HEK293 (cell line): ENCODE results near the gene AFF2.

Experiments
- CTCF ChIA-PET: fragments of 350-600 bp; formaldehyde crosslinking; extraction: SDS; loops from one replicate; lab custom pipeline; 2021; ENCODE audit warnings: antibody characterized with exemption; lab: Yijun Ruan, JAX
- POLR2A ChIA-PET: fragments of 300-600 bp; formaldehyde crosslinking; extraction: SDS; loops from one replicate; lab custom pipeline; 2020; ENCODE audit warnings: antibody characterized with exemption, inconsistent platforms; lab: Yijun Ruan, JAX
- H3K27ac ChIP-seq: fragments of 200-500 bp; sonication (Bioruptor generic); 2 replicates; pipeline ENCODE4 v1.5.1; 2014; ENCODE audit warnings: low read depth, low read length, control low read depth, inconsistent platforms; ENCODE audit errors: extremely low read depth
- H3K36me3 ChIP-seq, 2 experiments: fragments of 200-500 bp in 1 of 2; sonication (Bioruptor generic) in 1 of 2; 1 replicate in 1 of 2; 2 replicates in 1 of 2; pipeline ENCODE4 v1.5.1; 2014 to 2017; ENCODE audit warnings: inconsistent platforms in 2 of 2, low read length in 2 of 2; ENCODE audit not compliant: control insufficient read depth in 2 of 2, insufficient read depth in 1 of 2
- H3K4me1 ChIP-seq: fragments of 200-500 bp; sonication (Bioruptor generic); 2 replicates; pipeline ENCODE4 v1.5.1; 2014; ENCODE audit warnings: mild to moderate bottlenecking, low read length, inconsistent platforms; ENCODE audit not compliant: control insufficient read depth, insufficient read depth
- H3K4me3 ChIP-seq: 2 replicates; pipeline ENCODE4 v1.5.1; 2011; ENCODE audit warnings: low read depth, mild to moderate bottlenecking, control low read depth, low read length, moderate library complexity
- H3K9me3 ChIP-seq: fragments of 200-500 bp; sonication (Bioruptor generic); 2 replicates; pipeline ENCODE4 v1.5.1; 2014; ENCODE audit warnings: low read depth, low read length, inconsistent platforms; ENCODE audit not compliant: control insufficient read depth, insufficient read depth
- ATF2 ChIP-seq: fragments of 450-650 bp; formaldehyde crosslinking; IDR thresholded peaks from 2 replicates; pipeline ENCODE4 v1.5.1; 2016; ENCODE audit warnings: missing biosample characterization, missing genetic modification characterization, low read depth
- HOXD13 ChIP-seq: sonication (generic); formaldehyde crosslinking; IDR thresholded peaks from 2 replicates; pipeline ENCODE4 v1.8.0; 2022; ENCODE audit warnings: missing genetic modification reagents, borderline replicate concordance
- TRIM28 ChIP-seq: IDR thresholded peaks from 2 replicates; pipeline ENCODE4 v1.6.1; 2011; ENCODE audit warnings: low read length, control low read depth, borderline replicate concordance
- ZBTB48 ChIP-seq: fragments of 450-650 bp; formaldehyde crosslinking; IDR thresholded peaks from 2 replicates; pipeline ENCODE4 v1.5.1; 2016; ENCODE audit warnings: missing biosample characterization, missing genetic modification characterization
- ZBTB49 ChIP-seq: fragments of 450-650 bp; formaldehyde crosslinking; IDR thresholded peaks from 2 replicates; pipeline ENCODE4 v1.5.1; 2016; ENCODE audit warnings: missing biosample characterization, missing genetic modification characterization, low read depth
- ZNF121 ChIP-seq: fragments of 450-650 bp; formaldehyde crosslinking; IDR thresholded peaks from 2 replicates; pipeline ENCODE4 v1.5.1; 2016; ENCODE audit warnings: missing biosample characterization, missing genetic modification characterization
- ZNF132 ChIP-seq: fragments of 450-650 bp; formaldehyde crosslinking; IDR thresholded peaks from 2 replicates; pipeline ENCODE4 v1.5.1; 2017; ENCODE audit warnings: missing biosample characterization, missing genetic modification characterization, borderline replicate concordance
- ZNF146 ChIP-seq: fragments of 450-650 bp; formaldehyde crosslinking; IDR thresholded peaks from 2 replicates; pipeline ENCODE4 v1.5.1; 2016; ENCODE audit warnings: missing biosample characterization, missing genetic modification characterization
- ZNF169 ChIP-seq: fragments of 450-650 bp; formaldehyde crosslinking; IDR thresholded peaks from 2 replicates; pipeline ENCODE4 v1.5.1; 2016; ENCODE audit warnings: missing biosample characterization, missing genetic modification characterization
- ZNF211 ChIP-seq: fragments of 450-650 bp; formaldehyde crosslinking; IDR thresholded peaks from 2 replicates; pipeline ENCODE4 v1.5.1; 2016; ENCODE audit warnings: low read depth, missing biosample characterization, missing genetic modification characterization
- ZNF354C ChIP-seq: fragments of 450-650 bp; formaldehyde crosslinking; IDR thresholded peaks from 2 replicates; pipeline ENCODE4 v1.5.1; 2016; ENCODE audit warnings: missing biosample characterization, missing genetic modification characterization, low read depth, borderline replicate concordance
- ZNF362 ChIP-seq: fragments of 450-650 bp; formaldehyde crosslinking; IDR thresholded peaks from 2 replicates; pipeline ENCODE4 v1.5.1; 2016; ENCODE audit warnings: missing biosample characterization, missing genetic modification characterization
- ZNF366 ChIP-seq: fragments of 450-650 bp; formaldehyde crosslinking; conservative IDR thresholded peaks from 2 replicates; pipeline ENCODE4 v1.5.1; 2016; ENCODE audit warnings: missing biosample characterization, missing genetic modification characterization
- ZNF571 ChIP-seq: fragments of 450-650 bp; formaldehyde crosslinking; IDR thresholded peaks from 2 replicates; pipeline ENCODE4 v1.5.0; 2017; ENCODE audit warnings: missing biosample characterization, missing genetic modification characterization
- ZNF585B ChIP-seq: fragments of 450-650 bp; formaldehyde crosslinking; IDR thresholded peaks from 2 replicates; pipeline ENCODE4 v1.5.1; 2016; ENCODE audit warnings: missing biosample characterization, missing genetic modification characterization
- ZNF621 ChIP-seq: fragments of 450-650 bp; formaldehyde crosslinking; IDR thresholded peaks from 2 replicates; pipeline ENCODE4 v1.5.1; 2017; ENCODE audit warnings: missing biosample characterization, missing genetic modification characterization
- ZNF626 ChIP-seq: fragments of 450-650 bp; sonication (Bioruptor Pico); formaldehyde crosslinking; IDR thresholded peaks from 2 replicates; pipeline ENCODE4 v1.5.1; 2018; ENCODE audit warnings: missing biosample characterization, missing genetic modification characterization, inconsistent platforms
- ZNF660 ChIP-seq: fragments of 450-650 bp; IDR thresholded peaks from 2 replicates; pipeline ENCODE4 v1.5.1; 2018; ENCODE audit warnings: missing biosample characterization, mild to moderate bottlenecking, missing genetic modification characterization
- TF ChIP-seq, protein P1 (sequence below): fragments of 450-650 bp; formaldehyde crosslinking; IDR thresholded peaks from 2 replicates; pipeline ENCODE4 v1.5.1; 2016; ENCODE audit warnings: missing biosample characterization, missing genetic modification characterization
- TF ChIP-seq, protein P2 (sequence below): fragments of 450-650 bp; IDR thresholded peaks from 2 replicates; pipeline ENCODE4 v1.5.1; 2018; ENCODE audit warnings: missing biosample characterization, mild to moderate bottlenecking, missing genetic modification characterization
- TF ChIP-seq, protein P3 (sequence below): fragments of 450-650 bp; formaldehyde crosslinking; IDR thresholded peaks from 2 replicates; pipeline ENCODE4 v1.5.1; 2016; ENCODE audit warnings: missing biosample characterization, missing genetic modification characterization

AFF2 gene

GRCh38 chrX:148466292-148466691 is 34.1 kb upstream of the AFF2 start:
- Histone ChIP-seq H3K27ac (no peak overlapping the region), H3K9me3 (no peaks in the 10 kb centered on the region), H3K4me1 (no peaks in the 10 kb centered on the region), H3K36me3 (no peaks in the 10 kb centered on the region), H3K4me3 (no peak overlapping the region)
- TF ChIP-seq, protein P1, sequence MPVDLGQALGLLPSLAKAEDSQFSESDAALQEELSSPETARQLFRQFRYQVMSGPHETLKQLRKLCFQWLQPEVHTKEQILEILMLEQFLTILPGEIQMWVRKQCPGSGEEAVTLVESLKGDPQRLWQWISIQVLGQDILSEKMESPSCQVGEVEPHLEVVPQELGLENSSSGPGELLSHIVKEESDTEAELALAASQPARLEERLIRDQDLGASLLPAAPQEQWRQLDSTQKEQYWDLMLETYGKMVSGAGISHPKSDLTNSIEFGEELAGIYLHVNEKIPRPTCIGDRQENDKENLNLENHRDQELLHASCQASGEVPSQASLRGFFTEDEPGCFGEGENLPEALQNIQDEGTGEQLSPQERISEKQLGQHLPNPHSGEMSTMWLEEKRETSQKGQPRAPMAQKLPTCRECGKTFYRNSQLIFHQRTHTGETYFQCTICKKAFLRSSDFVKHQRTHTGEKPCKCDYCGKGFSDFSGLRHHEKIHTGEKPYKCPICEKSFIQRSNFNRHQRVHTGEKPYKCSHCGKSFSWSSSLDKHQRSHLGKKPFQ (tag by site-specific recombination), result no peak
- TF ChIP-seq ZNF121, result no peak
- no peak for TF ChIP-seq ZNF660 (tag by site-specific recombination)
- no peak for TF ChIP-seq ZNF585B
- TF ChIP-seq ZNF354C (tag by site-specific recombination), result no peak
- TF ChIP-seq ZNF621 (tag by site-specific recombination), result no peak
- no peak for TF ChIP-seq ZNF366 (tag by site-specific recombination)
- no peak for TF ChIP-seq ZNF626 (tag by site-specific recombination)
- TF ChIP-seq ZNF211 (tag by site-specific recombination), result no peak
- TF ChIP-seq ZBTB49 (tag by site-specific recombination), result no peak
- TF ChIP-seq TRIM28, result no peak
- TF ChIP-seq ATF2, result no peak
- TF ChIP-seq ZNF169, result no peak
- no peak for TF ChIP-seq ZNF362 (tag by site-specific recombination)
- TF ChIP-seq, protein P2, sequence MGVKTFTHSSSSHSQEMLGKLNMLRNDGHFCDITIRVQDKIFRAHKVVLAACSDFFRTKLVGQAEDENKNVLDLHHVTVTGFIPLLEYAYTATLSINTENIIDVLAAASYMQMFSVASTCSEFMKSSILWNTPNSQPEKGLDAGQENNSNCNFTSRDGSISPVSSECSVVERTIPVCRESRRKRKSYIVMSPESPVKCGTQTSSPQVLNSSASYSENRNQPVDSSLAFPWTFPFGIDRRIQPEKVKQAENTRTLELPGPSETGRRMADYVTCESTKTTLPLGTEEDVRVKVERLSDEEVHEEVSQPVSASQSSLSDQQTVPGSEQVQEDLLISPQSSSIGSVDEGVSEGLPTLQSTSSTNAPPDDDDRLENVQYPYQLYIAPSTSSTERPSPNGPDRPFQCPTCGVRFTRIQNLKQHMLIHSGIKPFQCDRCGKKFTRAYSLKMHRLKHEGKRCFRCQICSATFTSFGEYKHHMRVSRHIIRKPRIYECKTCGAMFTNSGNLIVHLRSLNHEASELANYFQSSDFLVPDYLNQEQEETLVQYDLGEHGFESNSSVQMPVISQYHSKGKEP (tag by site-specific recombination), result no peak
- TF ChIP-seq ZBTB48 (tag by site-specific recombination), result no peak
- no peak for TF ChIP-seq ZNF571 (tag by site-specific recombination)
- ChIA-PET CTCF (no interaction called here), POLR2A (no interaction called here)

GRCh38 chrX:148470324-148470723 is 30.1 kb upstream of the AFF2 start:
- Histone ChIP-seq H3K27ac (no peak overlapping the region), H3K9me3 (no peaks in the 10 kb centered on the region), H3K4me3 (no peak overlapping the region), H3K36me3 (no peaks in the 10 kb centered on the region), H3K4me1 (no peaks in the 10 kb centered on the region)
- TF ChIP-seq ZNF146 (tag by site-specific recombination) (no peak), HOXD13 (CRISPR knock-in tag) (no peak), ZNF132 (no peak)
- TF ChIP-seq, protein P3, sequence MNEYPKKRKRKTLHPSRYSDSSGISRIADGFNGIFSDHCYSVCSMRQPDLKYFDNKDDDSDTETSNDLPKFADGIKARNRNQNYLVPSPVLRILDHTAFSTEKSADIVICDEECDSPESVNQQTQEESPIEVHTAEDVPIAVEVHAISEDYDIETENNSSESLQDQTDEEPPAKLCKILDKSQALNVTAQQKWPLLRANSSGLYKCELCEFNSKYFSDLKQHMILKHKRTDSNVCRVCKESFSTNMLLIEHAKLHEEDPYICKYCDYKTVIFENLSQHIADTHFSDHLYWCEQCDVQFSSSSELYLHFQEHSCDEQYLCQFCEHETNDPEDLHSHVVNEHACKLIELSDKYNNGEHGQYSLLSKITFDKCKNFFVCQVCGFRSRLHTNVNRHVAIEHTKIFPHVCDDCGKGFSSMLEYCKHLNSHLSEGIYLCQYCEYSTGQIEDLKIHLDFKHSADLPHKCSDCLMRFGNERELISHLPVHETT, result no peak
- ChIA-PET CTCF (no interaction called here), POLR2A (no interaction called here)
